K562 (cell line): ENCODE data around the gene KARS1. TPM values are rescaled to one million over a fixed set of nuclear protein-coding genes. Genes with fewer than 3 reads are reported as not detected.

Experiments
- BRD4 ChIP-seq: fragments of 200-600 bp; sonication (generic); IDR thresholded peaks from 2 replicates; pipeline ENCODE4 v1.6.1; 2017; ENCODE audit warnings: inconsistent platforms
- BRF1 ChIP-seq: IDR thresholded peaks from 3 replicates; pipeline ENCODE4 v1.6.1; 2011; ENCODE audit warnings: borderline replicate concordance, mild to moderate bottlenecking; ENCODE audit not compliant: insufficient read length; ENCODE audit errors: extremely low read depth
- ELF2 ChIP-seq: fragments of 250-450 bp; sonication (Bioruptor Pico); IDR thresholded peaks from 2 replicates; pipeline ENCODE4 v1.5.0; 2021; ENCODE audit warnings: mild to moderate bottlenecking
- GABPB2 ChIP-seq: fragments of 250-450 bp; sonication (Bioruptor Pico); conservative IDR thresholded peaks from 2 replicates; pipeline ENCODE4 v1.5.1; 2021; ENCODE audit warnings: mild to moderate bottlenecking
- HCFC1 ChIP-seq: IDR thresholded peaks from 2 replicates; pipeline ENCODE4 v1.6.1; 2012; ENCODE audit warnings: low read depth, low read length, improper control_type of control experiment
- HDAC3 ChIP-seq: fragments of 450-650 bp; IDR thresholded peaks from 2 replicates; pipeline ENCODE4 v1.6.1; 2018; ENCODE audit warnings: borderline replicate concordance, mild to moderate bottlenecking, moderate library complexity; ENCODE audit not compliant: partially characterized antibody
- HMGXB4 ChIP-seq: sonication (generic); formaldehyde crosslinking; IDR thresholded peaks from 2 replicates; pipeline ENCODE4 v1.8.1; 2023; ENCODE audit warnings: mild to moderate bottlenecking, missing genetic modification reagents
- HNRNPH1 ChIP-seq: fragments of 200-400 bp; formaldehyde crosslinking; optimal IDR thresholded peaks from 2 replicates; pipeline ENCODE3; 2017; ENCODE audit warnings: low read depth, mild to moderate bottlenecking, low read length, moderate library complexity
- HNRNPUL1 ChIP-seq: fragments of 200-400 bp; formaldehyde crosslinking; IDR thresholded peaks from 2 replicates; pipeline ENCODE4 v1.6.1; 2017; ENCODE audit warnings: low read length
- MTA2 ChIP-seq: fragments of 450-650 bp; IDR thresholded peaks from 2 replicates; pipeline ENCODE4 v1.6.1; 2016; ENCODE audit warnings: low read depth
- NCOA2 ChIP-seq, 2 experiments: fragments of 450-650 bp; IDR thresholded peaks; 2 replicates each; pipeline ENCODE4 v1.6.1; 2018; ENCODE audit warnings: mild to moderate bottlenecking in 2 of 2, moderate library complexity in 1 of 2; ENCODE audit not compliant: partially characterized antibody in 2 of 2
- NFRKB ChIP-seq: fragments of 450-650 bp; IDR thresholded peaks from 2 replicates; pipeline ENCODE4 v1.6.1; 2016; ENCODE audit warnings: low read depth
- NR2C1 ChIP-seq, 2 experiments: fragments of 450-650 bp; IDR thresholded peaks; 2 replicates each; pipeline ENCODE4 v1.6.1; 2017; ENCODE audit warnings: mild to moderate bottlenecking in 2 of 2, antibody characterized with exemption in 1 of 2, inconsistent platforms in 1 of 2, missing compliant biosample characterization in 1 of 2, missing genetic modification characterization in 1 of 2
- NUFIP1 ChIP-seq: fragments of 450-650 bp; IDR thresholded peaks from 2 replicates; pipeline ENCODE4 v1.6.1; 2018; ENCODE audit not compliant: partially characterized antibody
- PHF8 ChIP-seq: fragments of 200-600 bp; sonication (generic); IDR thresholded peaks from 2 replicates; pipeline ENCODE4 v1.6.1; 2012; ENCODE audit warnings: mixed run types, mild to moderate bottlenecking, inconsistent platforms, low read length, moderate library complexity, borderline replicate concordance
- POLR2G ChIP-seq: fragments of 200-400 bp; formaldehyde crosslinking; IDR thresholded peaks from 2 replicates; pipeline ENCODE4 v1.6.1; 2017; ENCODE audit warnings: low read depth, mild to moderate bottlenecking, antibody characterized with exemption, low read length, moderate library complexity
- RAD21 ChIP-seq, 2 experiments: fragments of 250-450 bp in 1 of 2; fragments of 450-650 bp in 1 of 2; sonication (Bioruptor Pico) in 1 of 2; formaldehyde crosslinking in 1 of 2; IDR thresholded peaks in 1 of 2; conservative IDR thresholded peaks in 1 of 2; 2 replicates each; pipeline versions ENCODE4 v1.4.0 to v1.8.0; 2020 to 2022; ENCODE audit warnings: mild to moderate bottlenecking in 2 of 2, moderate library complexity in 1 of 2
- RAD51 ChIP-seq: fragments of 450-650 bp; IDR thresholded peaks from 2 replicates; pipeline ENCODE4 v1.7.1; 2016; ENCODE audit warnings: low read depth, mild to moderate bottlenecking, borderline replicate concordance
- RBM14 ChIP-seq: fragments of 200-400 bp; formaldehyde crosslinking; IDR thresholded peaks from 2 replicates; pipeline ENCODE4 v1.6.1; 2018; ENCODE audit warnings: low read depth, mild to moderate bottlenecking, low read length, moderate library complexity, borderline replicate concordance; ENCODE audit not compliant: insufficient read depth
- RBM22 ChIP-seq: fragments of 200-400 bp; formaldehyde crosslinking; IDR thresholded peaks from 2 replicates; pipeline ENCODE4 v1.6.1; 2018; ENCODE audit warnings: low read length, low read depth; ENCODE audit not compliant: poor library complexity, severe bottlenecking
- SIN3B ChIP-seq: fragments of 450-650 bp; IDR thresholded peaks from 2 replicates; pipeline ENCODE4 v1.6.1; 2017; ENCODE audit warnings: low read depth, mild to moderate bottlenecking, moderate library complexity
- SMARCB1 ChIP-seq: IDR thresholded peaks from 2 replicates; pipeline ENCODE4 v1.6.1; 2011; ENCODE audit warnings: improper control_type of control experiment, low read depth; ENCODE audit not compliant: insufficient read length
- TEAD1 ChIP-seq, 2 experiments: fragments of 450-650 bp in 1 of 2; sonication (generic) in 1 of 2; formaldehyde crosslinking; IDR thresholded peaks; 2 replicates each; pipeline versions ENCODE4 v1.4.0 to v1.8.0; 2020 to 2022; ENCODE audit warnings: mild to moderate bottlenecking in 2 of 2, missing genetic modification reagents in 1 of 2
- TEAD4 ChIP-seq, 2 experiments: sonication (generic) in 1 of 2; formaldehyde crosslinking in 1 of 2; IDR thresholded peaks; 2 replicates each; pipeline versions ENCODE4 v1.6.1 to v1.8.0; 2012 to 2022; ENCODE audit warnings: borderline replicate concordance in 1 of 2, inconsistent platforms in 1 of 2, low read length in 1 of 2, mild to moderate bottlenecking in 1 of 2, missing genetic modification reagents in 1 of 2
- ZFP36 ChIP-seq: fragments of 150-350 bp; IDR thresholded peaks from 2 replicates; pipeline ENCODE4 v1.6.1; 2018; ENCODE audit warnings: low read length, low read depth; ENCODE audit not compliant: partially characterized antibody
- ZKSCAN3 ChIP-seq: fragments of 250-450 bp; sonication (Bioruptor Pico); IDR thresholded peaks from 2 replicates; pipeline ENCODE4 v1.4.0; 2020
- ZNF175 ChIP-seq: fragments of 200-800 bp; sonication (Bioruptor generic); IDR thresholded peaks from 2 replicates; pipeline ENCODE4 v1.6.1; 2016; ENCODE audit warnings: low read depth, mild to moderate bottlenecking, missing genetic modification characterization, missing compliant biosample characterization
- ZNF212 ChIP-seq: fragments of 450-650 bp; formaldehyde crosslinking; IDR thresholded peaks from 2 replicates; pipeline ENCODE4 v1.4.0; 2020; ENCODE audit warnings: mild to moderate bottlenecking
- ZNF311 ChIP-seq: fragments of 250-450 bp; sonication (Bioruptor Pico); IDR thresholded peaks from 2 replicates; pipeline ENCODE4 v1.4.0; 2020; ENCODE audit warnings: mild to moderate bottlenecking, moderate library complexity
- ZNF41 ChIP-seq: fragments of 250-450 bp; sonication (Bioruptor Pico); conservative IDR thresholded peaks from 2 replicates; pipeline ENCODE4 v1.4.0; 2020; ENCODE audit warnings: mild to moderate bottlenecking
- ZNF764 ChIP-seq: fragments of 250-450 bp; sonication (Bioruptor Pico); IDR thresholded peaks from 2 replicates; pipeline ENCODE4 v1.4.0; 2020; ENCODE audit warnings: low read depth, mild to moderate bottlenecking, moderate library complexity
- polyA plus RNA-seq, 8 experiments: library from polyadenylated mRNA; depleted of rRNA in 4 of 8; stranded (reverse) in 5 of 8; unstranded in 3 of 8; fragments of >200 nt; fragmentation: Nextera tagmentation in 2 of 8; fragmentation: Illumina TruSeq in 1 of 8; extraction: Ambion mirVana in 2 of 8; extraction: Trizol in 1 of 8; gene quantifications; 2 replicates each; pipeline versions ENCODE4 v1.2.1 to v1.2.3, GENCODE V29; 2011 to 2014; ENCODE audit warnings: inconsistent platforms in 1 of 8, missing spikeins in 1 of 8
- total RNA-seq, 7 experiments: library from RNA; depleted of rRNA in 6 of 7; stranded (reverse); fragments of >200 nt in 6 of 7; fragmentation: Illumina TruSeq in 2 of 7; extraction: Trizol in 2 of 7; gene quantifications; 2 replicates each; pipeline versions ENCODE4 v1.2.1 to v1.2.3, GENCODE V29; 2011 to 2021; ENCODE audit warnings: low replicate concordance in 1 of 7

Gene KARS1
- total and polyA plus RNA-seq, 9 of the 15 experiments (the other 6 are each of a cell fraction or from before 2014, with no cell fraction given), result 223 to 386 (median 304) TPM

DNA sequence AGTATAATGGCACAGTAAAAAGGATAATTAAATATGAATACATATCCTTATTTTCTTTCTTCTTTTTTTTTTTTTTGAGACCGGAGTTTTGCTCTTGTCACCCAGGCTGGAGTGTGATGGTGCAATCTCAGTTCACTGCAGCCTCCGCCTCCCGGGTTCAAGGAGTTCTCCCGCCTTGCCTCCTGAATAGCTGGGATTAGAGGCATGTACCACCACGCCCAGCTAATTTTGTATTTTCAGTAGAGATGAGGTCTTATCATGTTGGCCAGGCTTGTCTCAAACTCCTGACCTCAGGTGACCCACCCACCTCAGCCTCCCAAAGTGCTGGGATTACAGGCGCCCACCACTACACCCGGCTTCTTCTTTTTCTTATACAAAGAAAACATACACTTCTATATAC is 69.3 kb downstream of the KARS1 start (continued):
- TF ChIP-seq RBM14 (no peak), TEAD4 (IDR thresholded peaks at IDR 0.05; ENCODE audit: low read length) (peak; percentile 83), TEAD4 (CRISPR knock-in tag; IDR thresholded peaks at IDR 0.05; ENCODE audit: borderline replicate concordance) (no peak), ZNF764 (CRISPR knock-in tag) (no peak), NUFIP1 (no peak), SMARCB1 (no peak), HNRNPH1 (no peak), HDAC3 (no peak), HNRNPUL1 (no peak), NFRKB (no peak), PHF8 (no peak), ZFP36 (no peak), NCOA2 (IDR thresholded peaks at IDR 0.05; ENCODE audit: partially characterized antibody in 2 of 2) (no peak), NR2C1 (IDR thresholded peaks at IDR 0.05) (no peak), NR2C1 (tag; IDR thresholded peaks at IDR 0.05) (no peak), ZNF175 (CRISPR knock-in tag) (no peak), SIN3B (no peak), ZNF212 (CRISPR knock-in tag) (no peak), BRF1 (no peak), HCFC1 (no peak), TEAD1 (CRISPR knock-in tag; IDR thresholded peaks at IDR 0.05) (no peak), GABPB2 (CRISPR knock-in tag) (no peak), RBM22 (no peak), RAD21 (CRISPR knock-in tag; conservative IDR thresholded peaks at IDR 0.05 in 1 of 2, IDR thresholded peaks at IDR 0.05 in 1 of 2) (no peak), RAD51 (no peak), ZNF311 (CRISPR knock-in tag) (no peak), HMGXB4 (CRISPR knock-in tag) (no peak), ELF2 (CRISPR knock-in tag) (no peak), POLR2G (no peak), MTA2 (peak; percentile 58), ZKSCAN3 (CRISPR knock-in tag) (no peak), ZNF41 (no peak), BRD4 (no peak)
